ENCODE results near the gene TMEM170B. TPM values are rescaled to one million over a fixed set of nuclear protein-coding genes. Genes with fewer than 3 reads are reported as not detected.

Gene TMEM170B
- total RNA-seq, 4 donors from 2014 or later, result 5.5 to 22.0 (median 12.3) TPM

GRCh38 chr6:11566609-11567008 is 29.1 kb downstream of the TMEM170B start:
- Histone ChIP-seq H3K4me3 (no peak overlapping the region), H3K9me3 (no peaks in the 10 kb centered on the region), H3K4me1 (no peaks in the 10 kb centered on the region), H3K27ac (no peak overlapping the region), H3K36me3 (peaks cover 0 to 13% of the 10 kb centered on the region in 2 donors), H3K27me3 (no peaks in the 10 kb centered on the region)
- no peak for DNase-seq
- intact Hi-C loops (cut with DNase I; ENCODE audit: low total_unique reads) (no loop called here), in situ Hi-C loops (cut with MboI; ENCODE audit: low sequenced_read_pairs in 4 of 4) (no loop called here)
- ATAC-seq, result no peak
- TF ChIP-seq POLR2A (IDR thresholded peaks at IDR 0.05), result no peak

- Histone ChIP-seq H3K27ac (no peak overlapping the region), H3K36me3 (peaks cover 0 to 12% of the 10 kb centered on the region in 2 donors), H3K27me3 (no peaks in the 10 kb centered on the region), H3K9me3 (no peaks in the 10 kb centered on the region), H3K4me1 (no peaks in the 10 kb centered on the region), H3K4me3 (no peak overlapping the region)
- in situ Hi-C loops (cut with MboI; ENCODE audit: low sequenced_read_pairs in 4 of 4) (loop anchor here in 2 of 4 donors (10.0 kb wide), 2 partner anchors 416 to 426 kb away; no protein-coding TSS in a partner anchor), intact Hi-C loops (cut with DNase I; ENCODE audit: low total_unique reads) (loop anchor here (10.0 kb wide), 2 partner anchors 336 to 426 kb away; partner anchors contain the start of gene NEDD9)
- no peak for ATAC-seq
- TF ChIP-seq POLR2A (IDR thresholded peaks at IDR 0.05) (no peak), CTCF (IDR thresholded peaks at IDR 0.05 in 4 of 5, conservative IDR thresholded peaks at IDR 0.05 in 1 of 5) (no peak)
- DNase-seq, result no peak
These were observed 33.5 kb downstream of the TMEM170B start for GRCh38 chr6:11571073-11571472.

GRCh38 chr6:11575408-11576033 is 38.0 kb downstream of the TMEM170B start:
- no peaks in the 10 kb centered on the region for H3K36me3 ChIP-seq
- no peak overlapping the region for H3K27ac ChIP-seq
- in situ Hi-C loops (cut with MboI; ENCODE audit: low sequenced_read_pairs in 4 of 4) (loop anchor here in 3 of 4 donors (5.0 to 10.0 kb wide), 3 partner anchors 421 to 431 kb away; no protein-coding TSS in a partner anchor), intact Hi-C loops (cut with DNase I; ENCODE audit: low total_unique reads) (loop anchor here (5.0 to 10.0 kb wide), 3 partner anchors 38 to 431 kb away; partner anchors contain the start of genes NEDD9 and TMEM170B)
- TF ChIP-seq CTCF (IDR thresholded peaks at IDR 0.05 in 4 of 5, conservative IDR thresholded peaks at IDR 0.05 in 1 of 5) (peak; percentile 65 to 91 (median 77)), POLR2A (IDR thresholded peaks at IDR 0.05) (no peak)
- no peaks in the 10 kb centered on the region for H3K9me3 ChIP-seq
- DNase-seq, result peak in 1 of 2 donors; percentile 51
- H3K27me3 ChIP-seq, result no peaks in the 10 kb centered on the region
- no peak overlapping the region for H3K4me3 ChIP-seq
- H3K4me1 ChIP-seq, result no peaks in the 10 kb centered on the region
- ATAC-seq, result peak; percentile 96 to 99

GRCh38 chr6:11580686-11581405 is 43.3 kb downstream of the TMEM170B start:
- in situ Hi-C loops (cut with MboI; ENCODE audit: low sequenced_read_pairs in 4 of 4), result no loop called here
- no peaks in the 10 kb centered on the region for H3K27me3 ChIP-seq
- TF ChIP-seq CTCF (IDR thresholded peaks at IDR 0.05 in 4 of 5, conservative IDR thresholded peaks at IDR 0.05 in 1 of 5) (no peak), POLR2A (IDR thresholded peaks at IDR 0.05) (no peak)
- no peaks in the 10 kb centered on the region for H3K36me3 ChIP-seq
- H3K4me3 ChIP-seq, result no peak overlapping the region
- no peak for ATAC-seq
- DNase-seq, result no peak
- intact Hi-C loops (cut with DNase I; ENCODE audit: low total_unique reads), result loop anchor here (10.0 kb wide), 1 partner anchor 1024 kb away; no protein-coding TSS in a partner anchor
- H3K9me3 ChIP-seq, result no peaks in the 10 kb centered on the region
- H3K4me1 ChIP-seq, result no peaks in the 10 kb centered on the region
- H3K27ac ChIP-seq, result no peak overlapping the region

- in situ Hi-C loops (cut with MboI; ENCODE audit: low sequenced_read_pairs in 4 of 4) (no loop called here), intact Hi-C loops (cut with DNase I; ENCODE audit: low total_unique reads) (loop anchor here (10.0 kb wide), 1 partner anchor 1021 kb away; no protein-coding TSS in a partner anchor)
- no peak for ATAC-seq
These were observed 46.7 kb downstream of the TMEM170B start for GRCh38 chr6:11584244-11584643.

More at GRCh38 chr6:11584244-11584643, 46.7 kb downstream of the TMEM170B start:
- DNase-seq, result no peak
- peaks cover 0 to 8% of the 10 kb centered on the region in 2 donors for H3K4me1 ChIP-seq
- H3K27me3 ChIP-seq, result no peaks in the 10 kb centered on the region
- H3K9me3 ChIP-seq, result no peaks in the 10 kb centered on the region
- no peak overlapping the region for H3K27ac ChIP-seq
- TF ChIP-seq CTCF (IDR thresholded peaks at IDR 0.05 in 4 of 5, conservative IDR thresholded peaks at IDR 0.05 in 1 of 5) (no peak), POLR2A (IDR thresholded peaks at IDR 0.05) (no peak)
- H3K4me3 ChIP-seq, result no peak overlapping the region
- H3K36me3 ChIP-seq, result no peaks in the 10 kb centered on the region

Measured in gastrocnemius medialis (tissue), 4 donors.